GM12878 (cell line): Measurements from ENCODE around the gene IL10.

ENCODE experiments used
- CTCF ChIP-seq, 3 experiments: IDR thresholded peaks in 2 of 3; conservative IDR thresholded peaks in 1 of 3; 2 replicates each; pipeline ENCODE4 v1.5.1; 2011; ENCODE audit warnings: low read depth in 3 of 3, low read length in 3 of 3, mild to moderate bottlenecking in 3 of 3, control low read depth in 2 of 3, moderate library complexity in 2 of 3, inconsistent platforms in 1 of 3, mixed read lengths in 1 of 3; ENCODE audit not compliant: control insufficient read depth in 2 of 3, insufficient read depth in 1 of 3; ENCODE audit errors: extremely low read depth in 1 of 3
- EZH2 ChIP-seq: IDR thresholded peaks from 2 replicates; pipeline ENCODE4 v1.6.1; 2012; ENCODE audit warnings: low read depth, mild to moderate bottlenecking, control low read depth, inconsistent platforms, low read length, borderline replicate concordance; ENCODE audit not compliant: control insufficient read depth
- NFYB ChIP-seq: IDR thresholded peaks from 2 replicates; pipeline ENCODE4 v1.6.1; 2011; ENCODE audit warnings: low read depth, mild to moderate bottlenecking, low read length, improper control_type of control experiment, moderate library complexity; ENCODE audit not compliant: insufficient read depth
- NRF1 ChIP-seq: conservative IDR thresholded peaks from 2 replicates; pipeline ENCODE4 v1.6.1; 2011; ENCODE audit warnings: mild to moderate bottlenecking, low read depth, low read length, improper control_type of control experiment
- POLR2A ChIP-seq: IDR thresholded peaks from 2 replicates; pipeline ENCODE4 v1.6.1; 2011; ENCODE audit warnings: low read depth, mild to moderate bottlenecking, low read length
- RAD21 ChIP-seq: IDR thresholded peaks from 2 replicates; pipeline ENCODE4 v1.6.1; 2011; ENCODE audit warnings: mild to moderate bottlenecking, low read depth, low read length, moderate library complexity; ENCODE audit not compliant: insufficient read depth
- REST ChIP-seq: IDR thresholded peaks from 2 replicates; pipeline ENCODE4 v1.6.1; 2012; ENCODE audit warnings: mild to moderate bottlenecking, low read depth, low read length
- SP1 ChIP-seq: IDR thresholded peaks from one replicate; pipeline ENCODE4 v1.6.1; 2011; ENCODE audit warnings: low read depth, low read length
- ZBED1 ChIP-seq: IDR thresholded peaks from 2 replicates; pipeline ENCODE4 v1.6.1; 2016; ENCODE audit warnings: borderline replicate concordance
- ZNF24 ChIP-seq: fragments of 450-650 bp; IDR thresholded peaks from 2 replicates; pipeline ENCODE4 v1.6.1; 2017; ENCODE audit warnings: antibody characterized with exemption, mild to moderate bottlenecking
- TF ChIP-seq, protein P1 (sequence below): IDR thresholded peaks from 2 replicates; pipeline ENCODE4 v1.6.1; 2011; ENCODE audit warnings: low read depth, low read length, improper control_type of control experiment, borderline replicate concordance
- TF ChIP-seq, protein P2 (sequence below): fragments of 450-650 bp; IDR thresholded peaks from 2 replicates; pipeline ENCODE4 v1.6.1; 2018; ENCODE audit warnings: mild to moderate bottlenecking, low read depth, moderate library complexity; ENCODE audit not compliant: partially characterized antibody

GRCh38 chr1:206769304-206769731 lies 3.0 kb downstream of the IL10 start:
- TF ChIP-seq, protein P1, sequence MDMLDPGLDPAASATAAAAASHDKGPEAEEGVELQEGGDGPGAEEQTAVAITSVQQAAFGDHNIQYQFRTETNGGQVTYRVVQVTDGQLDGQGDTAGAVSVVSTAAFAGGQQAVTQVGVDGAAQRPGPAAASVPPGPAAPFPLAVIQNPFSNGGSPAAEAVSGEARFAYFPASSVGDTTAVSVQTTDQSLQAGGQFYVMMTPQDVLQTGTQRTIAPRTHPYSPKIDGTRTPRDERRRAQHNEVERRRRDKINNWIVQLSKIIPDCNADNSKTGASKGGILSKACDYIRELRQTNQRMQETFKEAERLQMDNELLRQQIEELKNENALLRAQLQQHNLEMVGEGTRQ, result no peak
- TF ChIP-seq NFYB (peak; percentile 85), REST (no peak), CTCF (IDR thresholded peaks at IDR 0.05 in 2 of 3, conservative IDR thresholded peaks at IDR 0.05 in 1 of 3; ENCODE audit: control insufficient read depth in 2 of 3, extremely low read depth in 1 of 3, insufficient read depth in 1 of 3, low read depth in 3 of 3, low read length in 3 of 3) (no peak), NRF1 (no peak), ZBED1 (no peak), EZH2 (no peak), SP1 (no peak), POLR2A (peak; percentile 51), ZNF24 (no peak), RAD21 (no peak)
- TF ChIP-seq, protein P2, sequence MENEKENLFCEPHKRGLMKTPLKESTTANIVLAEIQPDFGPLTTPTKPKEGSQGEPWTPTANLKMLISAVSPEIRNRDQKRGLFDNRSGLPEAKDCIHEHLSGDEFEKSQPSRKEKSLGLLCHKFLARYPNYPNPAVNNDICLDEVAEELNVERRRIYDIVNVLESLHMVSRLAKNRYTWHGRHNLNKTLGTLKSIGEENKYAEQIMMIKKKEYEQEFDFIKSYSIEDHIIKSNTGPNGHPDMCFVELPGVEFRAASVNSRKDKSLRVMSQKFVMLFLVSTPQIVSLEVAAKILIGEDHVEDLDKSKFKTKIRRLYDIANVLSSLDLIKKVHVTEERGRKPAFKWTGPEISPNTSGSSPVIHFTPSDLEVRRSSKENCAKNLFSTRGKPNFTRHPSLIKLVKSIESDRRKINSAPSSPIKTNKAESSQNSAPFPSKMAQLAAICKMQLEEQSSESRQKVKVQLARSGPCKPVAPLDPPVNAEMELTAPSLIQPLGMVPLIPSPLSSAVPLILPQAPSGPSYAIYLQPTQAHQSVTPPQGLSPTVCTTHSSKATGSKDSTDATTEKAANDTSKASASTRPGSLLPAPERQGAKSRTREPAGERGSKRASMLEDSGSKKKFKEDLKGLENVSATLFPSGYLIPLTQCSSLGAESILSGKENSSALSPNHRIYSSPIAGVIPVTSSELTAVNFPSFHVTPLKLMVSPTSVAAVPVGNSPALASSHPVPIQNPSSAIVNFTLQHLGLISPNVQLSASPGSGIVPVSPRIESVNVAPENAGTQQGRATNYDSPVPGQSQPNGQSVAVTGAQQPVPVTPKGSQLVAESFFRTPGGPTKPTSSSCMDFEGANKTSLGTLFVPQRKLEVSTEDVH, result no peak
